T-cell (primary cell): ENCODE results near the gene SERPINI1. TPM values are rescaled to one million over a fixed set of nuclear protein-coding genes. Genes with fewer than 3 reads are reported as not detected.

Experiments
- ATAC-seq, 4 experiments: fragments of 200-7000 bp in 3 of 4; fragments of 150-1000 bp in 1 of 4; cut with Tn5 transposase; replicated peaks in 1 of 4; 1 replicate in 3 of 4; 2 replicates in 1 of 4; pipeline ENCODE4 v1.10.0; 2021; ENCODE audit warnings: moderate library complexity in 3 of 4, mild to moderate bottlenecking in 2 of 4, moderate number of reproducible peaks in 1 of 4
- CTCF ChIA-PET, 2 donors: fragments of 300-600 bp; sonication (Branson Sonifier 250); formaldehyde crosslinking; loops; one replicate each; lab custom pipeline; 2022; ENCODE audit warnings: antibody characterized with exemption in 2 of 2; lab: Charles Lee
- POLR2A ChIA-PET, 2 donors: fragments of 300-600 bp; sonication (Branson Sonifier 250); formaldehyde crosslinking; loops; one replicate each; lab custom pipeline; 2022; ENCODE audit warnings: antibody characterized with exemption in 2 of 2; lab: Charles Lee
- DNase-seq, 35 experiments: peaks; one replicate each; pipeline versions ENCODE4 v3.0.0 to v3.0.0-alpha.2; 2013 to 2023
- H3K27ac ChIP-seq: one replicate; pipeline ENCODE4 v1.5.1; 2013; ENCODE audit warnings: low read length
- H3K27me3 ChIP-seq, 2 experiments: replicated peaks in 1 of 2; 1 replicate in 1 of 2; 2 replicates in 1 of 2; pipeline versions ENCODE4 v1.6.1 to v1.7.0; 2013; ENCODE audit warnings: low read length in 1 of 2, mixed read lengths in 1 of 2; ENCODE audit not compliant: control insufficient read depth in 2 of 2, insufficient read depth in 2 of 2; ENCODE audit errors: extremely low read depth in 1 of 2
- H3K36me3 ChIP-seq, 2 donors: 1 replicate in 1 of 2; 2 replicates in 1 of 2; pipeline versions ENCODE4 v1.6.1 to v1.7.0; 2013; ENCODE audit warnings: low read length in 1 of 2; ENCODE audit not compliant: control insufficient read depth in 2 of 2, insufficient read depth in 1 of 2; ENCODE audit errors: extremely low read depth in 1 of 2
- H3K4me1 ChIP-seq, 2 experiments: 1 replicate in 1 of 2; 2 replicates in 1 of 2; pipeline versions ENCODE4 v1.6.1 to v1.7.0; 2013; ENCODE audit warnings: low read length in 2 of 2, mixed read lengths in 1 of 2; ENCODE audit not compliant: insufficient read depth in 2 of 2, control insufficient read depth in 1 of 2; ENCODE audit errors: extremely low read depth in 1 of 2
- H3K4me3 ChIP-seq, 2 donors: 1 replicate in 1 of 2; 2 replicates in 1 of 2; pipeline versions ENCODE4 v1.5.1 to v1.7.0; 2013; ENCODE audit warnings: mild to moderate bottlenecking in 2 of 2, low read length in 1 of 2, moderate library complexity in 1 of 2; ENCODE audit not compliant: control insufficient read depth in 1 of 2; ENCODE audit errors: extremely low read depth in 1 of 2
- H3K9me3 ChIP-seq: 2 replicates; pipeline ENCODE4 v1.7.0; 2013
- H3K27ac Mint-ChIP-seq, 2 donors: one replicate each; pipeline ENCODE4 v1.8.0; 2020 to 2021; ENCODE audit warnings: mild to moderate bottlenecking in 2 of 2, mixed read lengths in 2 of 2
- H3K27me3 Mint-ChIP-seq, 2 donors: one replicate each; pipeline ENCODE4 v1.8.0; 2021 to 2022; ENCODE audit warnings: mixed read lengths in 2 of 2
- H3K36me3 Mint-ChIP-seq: one replicate; pipeline ENCODE4 v1.8.0; 2021; ENCODE audit warnings: mixed read lengths
- H3K4me1 Mint-ChIP-seq, 3 donors: one replicate each; pipeline ENCODE4 v1.8.0; 2020 to 2022; ENCODE audit warnings: mixed read lengths in 3 of 3, mild to moderate bottlenecking in 1 of 3
- H3K4me3 Mint-ChIP-seq, 3 donors: one replicate each; pipeline ENCODE4 v1.8.0; 2020 to 2022; ENCODE audit warnings: mild to moderate bottlenecking in 3 of 3, mixed read lengths in 3 of 3, moderate library complexity in 3 of 3
- H3K9me3 Mint-ChIP-seq, 3 donors: one replicate each; pipeline ENCODE4 v1.8.0; 2020 to 2022; ENCODE audit warnings: mixed read lengths in 3 of 3
- WGBS: methylation state at CpG from one replicate; pipeline ENCODE4 v1.1.5; 2013; ENCODE audit warnings: missing lambda C conversion rate; ENCODE audit not compliant: insufficient coverage; 5-methylcytosine and 5-hydroxymethylcytosine counted together
- total RNA-seq, 35 experiments: library from RNA in 6 of 35; stranded (reverse) in 6 of 35; fragments of 120-200 nt in 1 of 35; gene quantifications; one replicate each; pipeline versions ENCODE4 v1.2.1 to v1.2.4 and lab custom pipeline; 2013 to 2026

Gene SERPINI1
- total RNA-seq, 5 donors from 2014 or later (not counting 1 experiment from before 2014, with no cell fraction given): 2.8 to 4.1 (median 3.0) TPM

- Mint-ChIP-seq H3K4me1 (no peaks in the 10 kb centered on the region), H3K4me3 (no peak overlapping the region), H3K36me3 (peaks cover 17% of the 10 kb centered on the region), H3K9me3 (no peaks in the 10 kb centered on the region), H3K27me3 (no peaks in the 10 kb centered on the region), H3K27ac (no peak overlapping the region)
- no peaks in the 10 kb centered on the region for H3K27me3 ChIP-seq
- no peaks in the 10 kb centered on the region for H3K4me1 ChIP-seq
- no peak overlapping the region for H3K27ac ChIP-seq
- ATAC-seq: no peak
- ChIA-PET POLR2A (no interaction called here), CTCF (no interaction called here)
- H3K4me3 ChIP-seq: no peak overlapping the region
- DNase-seq: no peak
- H3K36me3 ChIP-seq: no peaks in the 10 kb centered on the region
- no CpG with 5 or more reads among the region's 3 CpGs for WGBS
- no peaks in the 10 kb centered on the region for H3K9me3 ChIP-seq
These were observed 50.3 kb downstream of the SERPINI1 start for GRCh38 chr3:167785790-167786189.

GRCh38 chr3:167787440-167787839 is 51.9 kb downstream of the SERPINI1 start:
- Mint-ChIP-seq H3K9me3 (no peaks in the 10 kb centered on the region), H3K4me3 (no peak overlapping the region), H3K27me3 (no peaks in the 10 kb centered on the region), H3K4me1 (no peaks in the 10 kb centered on the region), H3K36me3 (peaks cover 21% of the 10 kb centered on the region), H3K27ac (no peak overlapping the region)
- Histone ChIP-seq H3K4me3 (no peak overlapping the region), H3K4me1 (no peaks in the 10 kb centered on the region), H3K9me3 (no peaks in the 10 kb centered on the region), H3K36me3 (no peaks in the 10 kb centered on the region), H3K27me3 (no peaks in the 10 kb centered on the region), H3K27ac (no peak overlapping the region)
- DNase-seq (no peak), ATAC-seq (no peak)
- 43% methylated on average over 1 of the region's 4 CpGs for WGBS
- CTCF ChIA-PET: no interaction called here
- POLR2A ChIA-PET: no interaction called here

- ChIA-PET POLR2A (no interaction called here), CTCF (interaction anchor here in 1 of 2 donors (0.7 kb wide), 1 partner anchor 246 kb away, joined by 3 read pairs; no protein-coding TSS in a partner anchor)
- no peaks in the 10 kb centered on the region for H3K27me3 ChIP-seq
- Mint-ChIP-seq H3K27me3 (no peaks in the 10 kb centered on the region), H3K9me3 (no peaks in the 10 kb centered on the region), H3K36me3 (peaks cover 30% of the 10 kb centered on the region), H3K4me3 (no peak overlapping the region), H3K4me1 (peaks cover 0 to 2% (median 0%) of the 10 kb centered on the region in 3 donors), H3K27ac (no peak overlapping the region)
- no peaks in the 10 kb centered on the region for H3K4me1 ChIP-seq
- H3K9me3 ChIP-seq: no peaks in the 10 kb centered on the region
- H3K4me3 ChIP-seq: no peak overlapping the region
- no peak for ATAC-seq
- no peaks in the 10 kb centered on the region for H3K36me3 ChIP-seq
- DNase-seq: no peak
- H3K27ac ChIP-seq: no peak overlapping the region
These were observed 62.9 kb downstream of the SERPINI1 start for GRCh38 chr3:167798443-167798842.

GRCh38 chr3:167808910-167809309 is 73.4 kb downstream of the SERPINI1 start:
- Histone ChIP-seq H3K27ac (no peak overlapping the region), H3K9me3 (no peaks in the 10 kb centered on the region), H3K4me3 (no peak overlapping the region), H3K36me3 (no peaks in the 10 kb centered on the region), H3K27me3 (no peaks in the 10 kb centered on the region), H3K4me1 (no peaks in the 10 kb centered on the region)
- DNase-seq (no peak), ATAC-seq (no peak)
- no peaks in the 10 kb centered on the region for H3K9me3 Mint-ChIP-seq
- ChIA-PET CTCF (interaction anchor here in 1 of 2 donors (0.6 kb wide), 1 partner anchor 317 kb away, joined by 3 read pairs; no protein-coding TSS in a partner anchor), POLR2A (no interaction called here)
- no peaks in the 10 kb centered on the region for H3K4me1 Mint-ChIP-seq
- H3K27me3 Mint-ChIP-seq: no peaks in the 10 kb centered on the region
- no peak overlapping the region for H3K27ac Mint-ChIP-seq
- peaks cover 6% of the 10 kb centered on the region for H3K36me3 Mint-ChIP-seq
- H3K4me3 Mint-ChIP-seq: no peak overlapping the region
- no CpG with 5 or more reads among the region's 2 CpGs for WGBS

GRCh38 chr3:167810236-167810635 is 74.7 kb downstream of the SERPINI1 start:
- DNase-seq: no peak
- no peak overlapping the region for H3K4me3 Mint-ChIP-seq

GRCh38 chr3:167811031-167811430 is 75.5 kb downstream of the SERPINI1 start:
- Mint-ChIP-seq H3K4me3 (no peak overlapping the region), H3K4me1 (no peaks in the 10 kb centered on the region), H3K27me3 (no peaks in the 10 kb centered on the region), H3K27ac (no peak overlapping the region), H3K36me3 (peaks cover 6% of the 10 kb centered on the region), H3K9me3 (no peaks in the 10 kb centered on the region)
- POLR2A ChIA-PET: no interaction called here
- Histone ChIP-seq H3K36me3 (no peaks in the 10 kb centered on the region), H3K27me3 (no peaks in the 10 kb centered on the region), H3K4me3 (no peak overlapping the region), H3K4me1 (no peaks in the 10 kb centered on the region), H3K27ac (no peak overlapping the region), H3K9me3 (no peaks in the 10 kb centered on the region)
- DNase-seq (no peak), ATAC-seq (no peak)
- CTCF ChIA-PET: no interaction called here

More at GRCh38 chr3:167810236-167810635, 74.7 kb downstream of the SERPINI1 start:
- no peaks in the 10 kb centered on the region for H3K36me3 ChIP-seq
- ChIA-PET CTCF (no interaction called here), POLR2A (no interaction called here)
- H3K4me1 Mint-ChIP-seq: no peaks in the 10 kb centered on the region
- no peak overlapping the region for H3K27ac ChIP-seq
- no peaks in the 10 kb centered on the region for H3K9me3 Mint-ChIP-seq
- no peaks in the 10 kb centered on the region for H3K27me3 ChIP-seq
- H3K36me3 Mint-ChIP-seq: peaks cover 6% of the 10 kb centered on the region
- no peaks in the 10 kb centered on the region for H3K27me3 Mint-ChIP-seq
- H3K4me3 ChIP-seq: no peak overlapping the region
- H3K4me1 ChIP-seq: no peaks in the 10 kb centered on the region
- no peaks in the 10 kb centered on the region for H3K9me3 ChIP-seq
- H3K27ac Mint-ChIP-seq: no peak overlapping the region
- ATAC-seq: no peak
